Measurements from ENCODE around the gene ZBTB3. TPM values are rescaled to one million over a fixed set of nuclear protein-coding genes. Genes with fewer than 3 reads are reported as not detected.

ZBTB3 gene
- total and polyA plus RNA-seq, 2 of the 13 experiments (the other 11 are each of a cell fraction or from before 2014, with no cell fraction given) = 3.4 to 5.2 TPM

DNA sequence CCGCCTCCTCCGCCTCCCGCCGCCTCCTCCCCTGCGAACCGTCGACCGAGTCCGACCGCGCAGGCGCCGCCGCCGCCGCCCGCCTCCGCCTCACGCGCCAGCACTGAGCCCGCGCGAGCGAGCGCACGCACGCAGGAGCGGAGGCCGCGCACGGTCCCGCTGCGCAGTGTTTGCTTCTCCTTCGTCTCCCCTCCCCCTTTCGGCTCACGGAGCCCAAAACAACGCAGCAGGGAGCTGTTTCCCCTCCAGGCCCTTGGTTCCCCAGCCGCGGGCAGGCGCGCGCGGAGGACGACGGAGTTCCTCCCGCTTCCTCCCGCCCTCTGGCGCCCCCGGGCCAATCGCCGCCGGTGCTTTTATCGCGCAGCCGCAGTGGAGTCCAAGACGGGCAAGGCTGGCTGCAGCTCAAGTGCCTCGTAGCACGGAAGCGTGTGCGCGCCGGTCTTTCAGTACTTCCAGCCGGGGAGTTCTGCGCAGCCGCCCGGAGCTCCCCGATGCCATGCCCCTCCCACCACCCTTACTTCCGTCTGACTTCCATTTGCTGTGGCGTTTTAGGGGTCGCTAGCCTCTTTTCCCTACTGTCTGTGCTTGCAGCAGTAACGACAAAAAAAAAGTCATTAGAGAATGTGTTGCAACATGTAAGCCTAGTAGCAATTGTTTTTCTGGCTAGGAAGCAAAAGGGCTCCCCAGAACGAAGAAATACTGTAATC is 26.6 kb downstream of the ZBTB3 start, which contains the start of gene HNRNPUL2 (continued):
- TF ChIP-seq ZNF256 (CRISPR knock-in tag; conservative IDR thresholded peaks at IDR 0.05) (peak; percentile 68; the same call in 1 of the 2 replicates), ATRX (CRISPR knock-in tag; IDR thresholded peaks at IDR 0.05; ENCODE audit: borderline replicate concordance) (no peak), ZNF136 (CRISPR knock-in tag; IDR thresholded peaks at IDR 0.05; ENCODE audit: low read depth) (no peak), ZNF282 (IDR thresholded peaks at IDR 0.05; ENCODE audit: partially characterized antibody) (no peak), ZNF331 (CRISPR knock-in tag; IDR thresholded peaks at IDR 0.05) (peak; percentile 60; the same call in 1 of the 2 replicates), ZC3H13 (CRISPR knock-in tag; IDR thresholded peaks at IDR 0.05) (peak; percentile 51; the same call in 1 of the 2 replicates)
- TF ChIP-seq, protein P1, sequence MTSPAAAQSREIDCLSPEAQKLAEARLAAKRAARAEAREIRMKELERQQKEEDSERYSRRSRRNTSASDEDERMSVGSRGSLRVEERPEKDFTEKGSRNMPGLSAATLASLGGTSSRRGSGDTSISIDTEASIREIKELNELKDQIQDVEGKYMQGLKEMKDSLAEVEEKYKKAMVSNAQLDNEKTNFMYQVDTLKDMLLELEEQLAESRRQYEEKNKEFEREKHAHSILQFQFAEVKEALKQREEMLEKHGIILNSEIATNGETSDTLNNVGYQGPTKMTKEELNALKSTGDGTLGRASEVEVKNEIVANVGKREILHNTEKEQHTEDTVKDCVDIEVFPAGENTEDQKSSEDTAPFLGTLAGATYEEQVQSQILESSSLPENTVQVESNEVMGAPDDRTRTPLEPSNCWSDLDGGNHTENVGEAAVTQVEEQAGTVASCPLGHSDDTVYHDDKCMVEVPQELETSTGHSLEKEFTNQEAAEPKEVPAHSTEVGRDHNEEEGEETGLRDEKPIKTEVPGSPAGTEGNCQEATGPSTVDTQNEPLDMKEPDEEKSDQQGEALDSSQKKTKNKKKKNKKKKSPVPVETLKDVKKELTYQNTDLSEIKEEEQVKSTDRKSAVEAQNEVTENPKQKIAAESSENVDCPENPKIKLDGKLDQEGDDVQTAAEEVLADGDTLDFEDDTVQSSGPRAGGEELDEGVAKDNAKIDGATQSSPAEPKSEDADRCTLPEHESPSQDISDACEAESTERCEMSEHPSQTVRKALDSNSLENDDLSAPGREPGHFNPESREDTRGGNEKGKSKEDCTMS (CRISPR knock-in tag; conservative IDR thresholded peaks at IDR 0.05) = no peak
- TF ChIP-seq, protein P2, sequence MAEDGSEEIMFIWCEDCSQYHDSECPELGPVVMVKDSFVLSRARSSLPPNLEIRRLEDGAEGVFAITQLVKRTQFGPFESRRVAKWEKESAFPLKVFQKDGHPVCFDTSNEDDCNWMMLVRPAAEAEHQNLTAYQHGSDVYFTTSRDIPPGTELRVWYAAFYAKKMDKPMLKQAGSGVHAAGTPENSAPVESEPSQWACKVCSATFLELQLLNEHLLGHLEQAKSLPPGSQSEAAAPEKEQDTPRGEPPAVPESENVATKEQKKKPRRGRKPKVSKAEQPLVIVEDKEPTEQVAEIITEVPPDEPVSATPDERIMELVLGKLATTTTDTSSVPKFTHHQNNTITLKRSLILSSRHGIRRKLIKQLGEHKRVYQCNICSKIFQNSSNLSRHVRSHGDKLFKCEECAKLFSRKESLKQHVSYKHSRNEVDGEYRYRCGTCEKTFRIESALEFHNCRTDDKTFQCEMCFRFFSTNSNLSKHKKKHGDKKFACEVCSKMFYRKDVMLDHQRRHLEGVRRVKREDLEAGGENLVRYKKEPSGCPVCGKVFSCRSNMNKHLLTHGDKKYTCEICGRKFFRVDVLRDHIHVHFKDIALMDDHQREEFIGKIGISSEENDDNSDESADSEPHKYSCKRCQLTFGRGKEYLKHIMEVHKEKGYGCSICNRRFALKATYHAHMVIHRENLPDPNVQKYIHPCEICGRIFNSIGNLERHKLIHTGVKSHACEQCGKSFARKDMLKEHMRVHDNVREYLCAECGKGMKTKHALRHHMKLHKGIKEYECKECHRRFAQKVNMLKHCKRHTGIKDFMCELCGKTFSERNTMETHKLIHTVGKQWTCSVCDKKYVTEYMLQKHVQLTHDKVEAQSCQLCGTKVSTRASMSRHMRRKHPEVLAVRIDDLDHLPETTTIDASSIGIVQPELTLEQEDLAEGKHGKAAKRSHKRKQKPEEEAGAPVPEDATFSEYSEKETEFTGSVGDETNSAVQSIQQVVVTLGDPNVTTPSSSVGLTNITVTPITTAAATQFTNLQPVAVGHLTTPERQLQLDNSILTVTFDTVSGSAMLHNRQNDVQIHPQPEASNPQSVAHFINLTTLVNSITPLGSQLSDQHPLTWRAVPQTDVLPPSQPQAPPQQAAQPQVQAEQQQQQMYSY (CRISPR knock-in tag; IDR thresholded peaks at IDR 0.05) = peak; percentile 71; the same call in 1 of the 2 replicates
- TF ChIP-seq, protein P3, sequence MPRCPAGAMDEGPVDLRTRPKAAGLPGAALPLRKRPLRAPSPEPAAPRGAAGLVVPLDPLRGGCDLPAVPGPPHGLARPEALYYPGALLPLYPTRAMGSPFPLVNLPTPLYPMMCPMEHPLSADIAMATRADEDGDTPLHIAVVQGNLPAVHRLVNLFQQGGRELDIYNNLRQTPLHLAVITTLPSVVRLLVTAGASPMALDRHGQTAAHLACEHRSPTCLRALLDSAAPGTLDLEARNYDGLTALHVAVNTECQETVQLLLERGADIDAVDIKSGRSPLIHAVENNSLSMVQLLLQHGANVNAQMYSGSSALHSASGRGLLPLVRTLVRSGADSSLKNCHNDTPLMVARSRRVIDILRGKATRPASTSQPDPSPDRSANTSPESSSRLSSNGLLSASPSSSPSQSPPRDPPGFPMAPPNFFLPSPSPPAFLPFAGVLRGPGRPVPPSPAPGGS (CRISPR knock-in tag; IDR thresholded peaks at IDR 0.05) = peak; percentile 97
- TF ChIP-seq, protein P4, sequence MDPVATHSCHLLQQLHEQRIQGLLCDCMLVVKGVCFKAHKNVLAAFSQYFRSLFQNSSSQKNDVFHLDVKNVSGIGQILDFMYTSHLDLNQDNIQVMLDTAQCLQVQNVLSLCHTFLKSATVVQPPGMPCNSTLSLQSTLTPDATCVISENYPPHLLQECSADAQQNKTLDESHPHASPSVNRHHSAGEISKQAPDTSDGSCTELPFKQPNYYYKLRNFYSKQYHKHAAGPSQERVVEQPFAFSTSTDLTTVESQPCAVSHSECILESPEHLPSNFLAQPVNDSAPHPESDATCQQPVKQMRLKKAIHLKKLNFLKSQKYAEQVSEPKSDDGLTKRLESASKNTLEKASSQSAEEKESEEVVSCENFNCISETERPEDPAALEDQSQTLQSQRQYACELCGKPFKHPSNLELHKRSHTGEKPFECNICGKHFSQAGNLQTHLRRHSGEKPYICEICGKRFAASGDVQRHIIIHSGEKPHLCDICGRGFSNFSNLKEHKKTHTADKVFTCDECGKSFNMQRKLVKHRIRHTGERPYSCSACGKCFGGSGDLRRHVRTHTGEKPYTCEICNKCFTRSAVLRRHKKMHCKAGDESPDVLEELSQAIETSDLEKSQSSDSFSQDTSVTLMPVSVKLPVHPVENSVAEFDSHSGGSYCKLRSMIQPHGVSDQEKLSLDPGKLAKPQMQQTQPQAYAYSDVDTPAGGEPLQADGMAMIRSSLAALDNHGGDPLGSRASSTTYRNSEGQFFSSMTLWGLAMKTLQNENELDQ (CRISPR knock-in tag; IDR thresholded peaks at IDR 0.05; ENCODE audit: borderline replicate concordance) = no peak
- TF ChIP-seq, protein P5, sequence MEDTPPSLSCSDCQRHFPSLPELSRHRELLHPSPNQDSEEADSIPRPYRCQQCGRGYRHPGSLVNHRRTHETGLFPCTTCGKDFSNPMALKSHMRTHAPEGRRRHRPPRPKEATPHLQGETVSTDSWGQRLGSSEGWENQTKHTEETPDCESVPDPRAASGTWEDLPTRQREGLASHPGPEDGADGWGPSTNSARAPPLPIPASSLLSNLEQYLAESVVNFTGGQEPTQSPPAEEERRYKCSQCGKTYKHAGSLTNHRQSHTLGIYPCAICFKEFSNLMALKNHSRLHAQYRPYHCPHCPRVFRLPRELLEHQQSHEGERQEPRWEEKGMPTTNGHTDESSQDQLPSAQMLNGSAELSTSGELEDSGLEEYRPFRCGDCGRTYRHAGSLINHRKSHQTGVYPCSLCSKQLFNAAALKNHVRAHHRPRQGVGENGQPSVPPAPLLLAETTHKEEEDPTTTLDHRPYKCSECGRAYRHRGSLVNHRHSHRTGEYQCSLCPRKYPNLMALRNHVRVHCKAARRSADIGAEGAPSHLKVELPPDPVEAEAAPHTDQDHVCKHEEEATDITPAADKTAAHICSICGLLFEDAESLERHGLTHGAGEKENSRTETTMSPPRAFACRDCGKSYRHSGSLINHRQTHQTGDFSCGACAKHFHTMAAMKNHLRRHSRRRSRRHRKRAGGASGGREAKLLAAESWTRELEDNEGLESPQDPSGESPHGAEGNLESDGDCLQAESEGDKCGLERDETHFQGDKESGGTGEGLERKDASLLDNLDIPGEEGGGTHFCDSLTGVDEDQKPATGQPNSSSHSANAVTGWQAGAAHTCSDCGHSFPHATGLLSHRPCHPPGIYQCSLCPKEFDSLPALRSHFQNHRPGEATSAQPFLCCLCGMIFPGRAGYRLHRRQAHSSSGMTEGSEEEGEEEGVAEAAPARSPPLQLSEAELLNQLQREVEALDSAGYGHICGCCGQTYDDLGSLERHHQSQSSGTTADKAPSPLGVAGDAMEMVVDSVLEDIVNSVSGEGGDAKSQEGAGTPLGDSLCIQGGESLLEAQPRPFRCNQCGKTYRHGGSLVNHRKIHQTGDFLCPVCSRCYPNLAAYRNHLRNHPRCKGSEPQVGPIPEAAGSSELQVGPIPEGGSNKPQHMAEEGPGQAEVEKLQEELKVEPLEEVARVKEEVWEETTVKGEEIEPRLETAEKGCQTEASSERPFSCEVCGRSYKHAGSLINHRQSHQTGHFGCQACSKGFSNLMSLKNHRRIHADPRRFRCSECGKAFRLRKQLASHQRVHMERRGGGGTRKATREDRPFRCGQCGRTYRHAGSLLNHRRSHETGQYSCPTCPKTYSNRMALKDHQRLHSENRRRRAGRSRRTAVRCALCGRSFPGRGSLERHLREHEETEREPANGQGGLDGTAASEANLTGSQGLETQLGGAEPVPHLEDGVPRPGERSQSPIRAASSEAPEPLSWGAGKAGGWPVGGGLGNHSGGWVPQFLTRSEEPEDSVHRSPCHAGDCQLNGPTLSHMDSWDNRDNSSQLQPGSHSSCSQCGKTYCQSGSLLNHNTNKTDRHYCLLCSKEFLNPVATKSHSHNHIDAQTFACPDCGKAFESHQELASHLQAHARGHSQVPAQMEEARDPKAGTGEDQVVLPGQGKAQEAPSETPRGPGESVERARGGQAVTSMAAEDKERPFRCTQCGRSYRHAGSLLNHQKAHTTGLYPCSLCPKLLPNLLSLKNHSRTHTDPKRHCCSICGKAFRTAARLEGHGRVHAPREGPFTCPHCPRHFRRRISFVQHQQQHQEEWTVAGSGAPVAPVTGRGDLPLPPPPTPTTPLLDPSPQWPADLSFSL (CRISPR knock-in tag; IDR thresholded peaks at IDR 0.05) = no peak
